Stimulated activated CD8-positive, alpha-beta memory T cell treated with anti-CD3 and anti-CD28 coated beads, Interleukin-12 subunit alpha, Interleukin-12 subunit beta, amount 100 ng/mL, for 1 hour (primary cell): ENCODE data around the gene MASP2.

Source experiments
- DNase-seq: peaks from one replicate; pipeline ENCODE4 v3.0.0-alpha.2; 2020; ENCODE audit warnings: low read depth

MASP2 gene

GRCh38 chr1:10989095-10989494, 57.9 kb downstream of the MASP2 start:
- no peak for DNase-seq

GRCh38 chr1:10987840-10988417, 59.1 kb downstream of the MASP2 start:
- no peak for DNase-seq

DNA sequence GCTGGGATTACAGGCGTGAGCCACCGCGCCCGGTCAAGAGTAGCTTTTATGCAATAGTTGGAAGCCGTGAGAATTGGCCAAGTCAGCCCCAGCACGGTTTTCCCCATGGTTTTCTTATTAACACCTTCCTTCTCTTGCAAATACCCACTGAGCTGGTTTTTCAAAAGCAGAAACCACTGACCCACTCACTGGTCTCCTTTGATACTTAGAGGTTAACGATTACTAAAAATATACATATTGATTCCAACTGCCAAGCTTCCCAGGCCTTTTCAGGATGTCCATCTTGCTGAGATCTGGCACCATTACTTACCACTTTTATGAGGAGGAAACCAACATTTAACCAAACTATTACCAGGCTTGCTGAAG, 60.5 kb downstream of the MASP2 start:
- DNase-seq = no peak

- DNase-seq = no peak
Measured at GRCh38 chr1:10980841-10981727, 66.0 kb downstream of the MASP2 start.

GRCh38 chr1:10980094-10980577, 66.9 kb downstream of the MASP2 start:
- DNase-seq = no peak

GRCh38 chr1:10979483-10979920, 67.5 kb downstream of the MASP2 start:
- no peak for DNase-seq

- DNase-seq = no peak
Measured at GRCh38 chr1:10978719-10979118, 68.3 kb downstream of the MASP2 start.
